ENCODE data around the gene BMAL1. TPM values are rescaled to one million over a fixed set of nuclear protein-coding genes. Genes with fewer than 3 reads are reported as not detected.

BMAL1 gene
- total RNA-seq, 1 donor from 2014 or later, result 26.5 TPM

- H3K9me3 Mint-ChIP-seq, result no peaks in the 10 kb centered on the region
- H2AFZ ChIP-seq (replicated peaks), result peak overlapping the region; percentile 95
- H3K79me2 ChIP-seq (ENCODE audit: low read depth), result no peaks in the 10 kb centered on the region
- H3K4me3 ChIP-seq, result peak overlapping the region; percentile 63
- H3K36me3 ChIP-seq, result no peaks in the 10 kb centered on the region
- peaks cover 2% of the 10 kb centered on the region for H3K36me3 Mint-ChIP-seq
- DNase-seq (ENCODE audit: low spot score), result no peak
- peak overlapping the region; percentile 95 for H3K4me3 Mint-ChIP-seq
- peaks cover 52% of the 10 kb centered on the region for H3K27me3 Mint-ChIP-seq (ENCODE audit: insufficient read depth, low read depth)
- peaks cover 94% of the 10 kb centered on the region for H3K27me3 ChIP-seq
- peaks cover 17% of the 10 kb centered on the region for H3K4me1 Mint-ChIP-seq
- peaks cover 28% of the 10 kb centered on the region for H4K20me1 ChIP-seq (ENCODE audit: low read depth)
- H3F3A ChIP-seq (ENCODE audit: low read depth), result peaks cover 25% of the 10 kb centered on the region
- H3K27ac ChIP-seq, result no peak overlapping the region
- H3K9me3 ChIP-seq (ENCODE audit: low read depth), result no peaks in the 10 kb centered on the region
- TF ChIP-seq CTCF (IDR thresholded peaks at IDR 0.05), result no peak
- TF ChIP-seq EZH2phosphoT487 (IDR thresholded peaks at IDR 0.05), result no peak
- no peak for TF ChIP-seq EZH2 (IDR thresholded peaks at IDR 0.05)
- H3K4me1 ChIP-seq, result peaks cover 13% of the 10 kb centered on the region
- no peak overlapping the region for H3K27ac Mint-ChIP-seq
- H3K4me2 ChIP-seq, result peak overlapping the region; percentile 91
- H3K9ac ChIP-seq, result no peak overlapping the region
These were observed 1.1 kb upstream of the BMAL1 start for GRCh38 chr11:13276454-13276831.

- Mint-ChIP-seq H3K9me3 (no peaks in the 10 kb centered on the region), H3K4me1 (peaks cover 22% of the 10 kb centered on the region), H3K27me3 (ENCODE audit: insufficient read depth, low read depth) (peaks cover 52% of the 10 kb centered on the region), H3K36me3 (peaks cover 2% of the 10 kb centered on the region), H3K27ac (no peak overlapping the region), H3K4me3 (peak overlapping the region; percentile 95)
- DNase-seq (ENCODE audit: low spot score), result peak; percentile 99
- Histone ChIP-seq H3K9ac (no peak overlapping the region), H4K20me1 (ENCODE audit: low read depth) (peaks cover 34% of the 10 kb centered on the region), H3F3A (ENCODE audit: low read depth) (peaks cover 25% of the 10 kb centered on the region), H3K79me2 (ENCODE audit: low read depth) (no peaks in the 10 kb centered on the region), H2AFZ (replicated peaks) (peak overlapping the region; percentile 95), H3K36me3 (no peaks in the 10 kb centered on the region), H3K4me1 (peaks cover 13% of the 10 kb centered on the region), H3K4me2 (peak overlapping the region; percentile 91), H3K4me3 (peak overlapping the region; percentile 67), H3K9me3 (ENCODE audit: low read depth) (no peaks in the 10 kb centered on the region), H3K27ac (no peak overlapping the region), H3K27me3 (peaks cover 94% of the 10 kb centered on the region)
- TF ChIP-seq CTCF (IDR thresholded peaks at IDR 0.05) (no peak), EZH2phosphoT487 (IDR thresholded peaks at IDR 0.05) (no peak), EZH2 (IDR thresholded peaks at IDR 0.05) (peak; percentile 64)
These were observed 490 bp upstream of the BMAL1 start for GRCh38 chr11:13276832-13277767.

GRCh38 chr11:13278609-13279486 lies 1.3 kb downstream of the BMAL1 start:
- H3K9me3 Mint-ChIP-seq, result no peaks in the 10 kb centered on the region
- Histone ChIP-seq H3K79me2 (ENCODE audit: low read depth) (no peaks in the 10 kb centered on the region), H3K4me1 (peaks cover 13% of the 10 kb centered on the region), H4K20me1 (ENCODE audit: low read depth) (peaks cover 35% of the 10 kb centered on the region), H3K4me2 (peak overlapping the region; percentile 85), H3K36me3 (no peaks in the 10 kb centered on the region), H3K27ac (no peak overlapping the region), H3K9me3 (ENCODE audit: low read depth) (no peaks in the 10 kb centered on the region), H2AFZ (replicated peaks) (peak overlapping the region; percentile 71), H3F3A (ENCODE audit: low read depth) (peaks cover 25% of the 10 kb centered on the region), H3K9ac (no peak overlapping the region), H3K27me3 (peaks cover 81% of the 10 kb centered on the region), H3K4me3 (peak overlapping the region; percentile 67)
- no peak for TF ChIP-seq CTCF (IDR thresholded peaks at IDR 0.05)
- peak; percentile 99 for TF ChIP-seq EZH2phosphoT487 (IDR thresholded peaks at IDR 0.05)
- TF ChIP-seq EZH2 (IDR thresholded peaks at IDR 0.05), result peak; percentile 100
- peak; percentile 66 for DNase-seq (ENCODE audit: low spot score)
- peaks cover 43% of the 10 kb centered on the region for H3K27me3 Mint-ChIP-seq (ENCODE audit: insufficient read depth, low read depth)
- H3K36me3 Mint-ChIP-seq, result peaks cover 2% of the 10 kb centered on the region
- peaks cover 27% of the 10 kb centered on the region for H3K4me1 Mint-ChIP-seq
- H3K27ac Mint-ChIP-seq, result no peak overlapping the region
- peak overlapping the region; percentile 84 for H3K4me3 Mint-ChIP-seq

All from neural progenitor cell (in vitro differentiated cells).